Measurements from ENCODE around the gene DIP2A.

Gene DIP2A

GRCh38 chr21:46492851-46493250 is 34.2 kb downstream of the DIP2A start:
- peaks cover 2% of the 10 kb centered on the region for H3K9me3 ChIP-seq (ENCODE audit: insufficient read depth, low read depth, low read length)
- H3K4me3 ChIP-seq (ENCODE audit: low read depth, low read length): no peak overlapping the region
- H2BK12ac ChIP-seq (ENCODE audit: low read length): no peak overlapping the region
- H3K79me2 ChIP-seq (ENCODE audit: control insufficient read depth, insufficient read depth, low read length, poor library complexity): no peaks in the 10 kb centered on the region
- H3K14ac ChIP-seq (ENCODE audit: low read length): no peak overlapping the region
- no peak overlapping the region for H3K9ac ChIP-seq (ENCODE audit: low read length)
- H2AK5ac ChIP-seq (ENCODE audit: low read length): no peak overlapping the region
- H3K27me3 ChIP-seq (ENCODE audit: insufficient read depth, low read length): no peaks in the 10 kb centered on the region
- H3K79me1 ChIP-seq (ENCODE audit: low read length): no peaks in the 10 kb centered on the region
- no peak overlapping the region for H3K18ac ChIP-seq (ENCODE audit: low read length)
- no peak overlapping the region for H3K4ac ChIP-seq (ENCODE audit: low read depth, low read length)
- no peak overlapping the region for H3K23ac ChIP-seq (ENCODE audit: low read length)
- no CpG with 5 or more reads among the region's 5 CpGs for WGBS (ENCODE audit: extremely low coverage, insufficient coverage, insufficient read length)
- H3K4me1 ChIP-seq (ENCODE audit: control insufficient read depth in 1 of 2, insufficient read depth in 2 of 2, low read length in 2 of 2): no peaks in the 10 kb centered on the region
- no peak overlapping the region for H4K12ac ChIP-seq (ENCODE audit: low read depth, low read length)
- no peak overlapping the region for H3K4me2 ChIP-seq (ENCODE audit: low read length)
- no peak overlapping the region for H4K8ac ChIP-seq (ENCODE audit: low read depth, low read length)
- peaks cover 14 to 18% of the 10 kb centered on the region in 2 experiments for H3K36me3 ChIP-seq (ENCODE audit: control insufficient read depth in 1 of 2, insufficient read depth in 2 of 2, low read length in 2 of 2)
- H2BK120ac ChIP-seq (ENCODE audit: insufficient read depth, low read length, poor library complexity): no peak overlapping the region
- H3K27ac ChIP-seq (ENCODE audit: low read depth, low read length): no peak overlapping the region
- DNase-seq: peak; percentile 77 to 78
- H2BK5ac ChIP-seq (ENCODE audit: low read depth, low read length, poor library complexity): no peak overlapping the region
- no peak overlapping the region for H2AFZ ChIP-seq (ENCODE audit: insufficient read depth, low read length, poor library complexity)
- H4K91ac ChIP-seq (ENCODE audit: low read depth, low read length): no peak overlapping the region

GRCh38 chr21:46493828-46494227 is 35.1 kb downstream of the DIP2A start:
- Histone ChIP-seq H3K9me3 (ENCODE audit: insufficient read depth, low read depth, low read length) (peaks cover 2% of the 10 kb centered on the region), H3K4me3 (ENCODE audit: low read depth, low read length) (no peak overlapping the region), H3K27me3 (ENCODE audit: insufficient read depth, low read length) (no peaks in the 10 kb centered on the region), H3K14ac (ENCODE audit: low read length) (no peak overlapping the region), H3K79me1 (ENCODE audit: low read length) (no peaks in the 10 kb centered on the region), H2AFZ (ENCODE audit: insufficient read depth, low read length, poor library complexity) (no peak overlapping the region), H2BK12ac (ENCODE audit: low read length) (no peak overlapping the region), H3K27ac (ENCODE audit: low read depth, low read length) (no peak overlapping the region), H3K23ac (ENCODE audit: low read length) (no peak overlapping the region), H2AK5ac (ENCODE audit: low read length) (no peak overlapping the region), H3K36me3 (ENCODE audit: control insufficient read depth in 1 of 2, insufficient read depth in 2 of 2, low read length in 2 of 2) (peaks cover 24 to 28% of the 10 kb centered on the region in 2 experiments), H3K4ac (ENCODE audit: low read depth, low read length) (no peak overlapping the region), H3K9ac (ENCODE audit: low read length) (no peak overlapping the region), H3K4me1 (ENCODE audit: control insufficient read depth in 1 of 2, insufficient read depth in 2 of 2, low read length in 2 of 2) (no peaks in the 10 kb centered on the region), H4K91ac (ENCODE audit: low read depth, low read length) (no peak overlapping the region), H4K8ac (ENCODE audit: low read depth, low read length) (no peak overlapping the region), H2BK120ac (ENCODE audit: insufficient read depth, low read length, poor library complexity) (no peak overlapping the region), H4K12ac (ENCODE audit: low read depth, low read length) (no peak overlapping the region), H2BK5ac (ENCODE audit: low read depth, low read length, poor library complexity) (no peak overlapping the region), H3K79me2 (ENCODE audit: control insufficient read depth, insufficient read depth, low read length, poor library complexity) (no peaks in the 10 kb centered on the region), H3K4me2 (ENCODE audit: low read length) (no peak overlapping the region), H3K18ac (ENCODE audit: low read length) (no peak overlapping the region)
- no CpG with 5 or more reads among the region's 6 CpGs for WGBS (ENCODE audit: extremely low coverage, insufficient coverage, insufficient read length)
- no peak for DNase-seq

GRCh38 chr21:46498335-46499050 is 39.8 kb downstream of the DIP2A start:
- Histone ChIP-seq H2AFZ (ENCODE audit: insufficient read depth, low read length, poor library complexity) (no peak overlapping the region), H3K79me1 (ENCODE audit: low read length) (no peaks in the 10 kb centered on the region), H4K12ac (ENCODE audit: low read depth, low read length) (no peak overlapping the region), H3K36me3 (ENCODE audit: control insufficient read depth in 1 of 2, insufficient read depth in 2 of 2, low read length in 2 of 2) (peaks cover 25 to 27% of the 10 kb centered on the region in 2 experiments), H4K91ac (ENCODE audit: low read depth, low read length) (no peak overlapping the region), H2AK5ac (ENCODE audit: low read length) (no peak overlapping the region), H3K79me2 (ENCODE audit: control insufficient read depth, insufficient read depth, low read length, poor library complexity) (no peaks in the 10 kb centered on the region), H4K8ac (ENCODE audit: low read depth, low read length) (no peak overlapping the region), H3K9me3 (ENCODE audit: insufficient read depth, low read depth, low read length) (no peaks in the 10 kb centered on the region), H2BK120ac (ENCODE audit: insufficient read depth, low read length, poor library complexity) (no peak overlapping the region), H3K23ac (ENCODE audit: low read length) (no peak overlapping the region), H3K4me1 (ENCODE audit: control insufficient read depth in 1 of 2, insufficient read depth in 2 of 2, low read length in 2 of 2) (no peaks in the 10 kb centered on the region), H3K4me2 (ENCODE audit: low read length) (no peak overlapping the region), H3K9ac (ENCODE audit: low read length) (no peak overlapping the region), H3K27ac (ENCODE audit: low read depth, low read length) (no peak overlapping the region), H2BK12ac (ENCODE audit: low read length) (no peak overlapping the region), H3K4me3 (ENCODE audit: low read depth, low read length) (peak overlapping the region; percentile 25), H3K27me3 (ENCODE audit: insufficient read depth, low read length) (no peaks in the 10 kb centered on the region), H3K4ac (ENCODE audit: low read depth, low read length) (no peak overlapping the region), H2BK5ac (ENCODE audit: low read depth, low read length, poor library complexity) (no peak overlapping the region), H3K14ac (ENCODE audit: low read length) (no peak overlapping the region), H3K18ac (ENCODE audit: low read length) (no peak overlapping the region)
- no CpG with 5 or more reads among the region's 26 CpGs for whole genome bisulfite sequencing (ENCODE audit: extremely low coverage, insufficient coverage, insufficient read length)
- DNase-seq: peak; percentile 76 to 85

- DNase-seq: no peak
- no peak overlapping the region for H3K14ac ChIP-seq (ENCODE audit: low read length)
- no peak overlapping the region for H2BK5ac ChIP-seq (ENCODE audit: low read depth, low read length, poor library complexity)
- H3K4me3 ChIP-seq (ENCODE audit: low read depth, low read length): no peak overlapping the region
- no peaks in the 10 kb centered on the region for H3K4me1 ChIP-seq (ENCODE audit: control insufficient read depth in 1 of 2, insufficient read depth in 2 of 2, low read length in 2 of 2)
- H2BK12ac ChIP-seq (ENCODE audit: low read length): no peak overlapping the region
- no peak overlapping the region for H3K27ac ChIP-seq (ENCODE audit: low read depth, low read length)
- H4K12ac ChIP-seq (ENCODE audit: low read depth, low read length): no peak overlapping the region
- H2AK5ac ChIP-seq (ENCODE audit: low read length): no peak overlapping the region
- no peaks in the 10 kb centered on the region for H3K79me1 ChIP-seq (ENCODE audit: low read length)
- no peak overlapping the region for H4K8ac ChIP-seq (ENCODE audit: low read depth, low read length)
- WGBS (ENCODE audit: extremely low coverage, insufficient coverage, insufficient read length): no CpG with 5 or more reads among the region's 3 CpGs
- H2AFZ ChIP-seq (ENCODE audit: insufficient read depth, low read length, poor library complexity): no peak overlapping the region
- H4K91ac ChIP-seq (ENCODE audit: low read depth, low read length): no peak overlapping the region
- H3K27me3 ChIP-seq (ENCODE audit: insufficient read depth, low read length): no peaks in the 10 kb centered on the region
- H3K4ac ChIP-seq (ENCODE audit: low read depth, low read length): no peak overlapping the region
- H3K4me2 ChIP-seq (ENCODE audit: low read length): no peak overlapping the region
- H3K18ac ChIP-seq (ENCODE audit: low read length): no peak overlapping the region
- peaks cover 2% of the 10 kb centered on the region for H3K9me3 ChIP-seq (ENCODE audit: insufficient read depth, low read depth, low read length)
- H3K36me3 ChIP-seq (ENCODE audit: control insufficient read depth in 1 of 2, insufficient read depth in 2 of 2, low read length in 2 of 2): peaks cover 30 to 38% of the 10 kb centered on the region in 2 experiments
- H3K23ac ChIP-seq (ENCODE audit: low read length): no peak overlapping the region
- H2BK120ac ChIP-seq (ENCODE audit: insufficient read depth, low read length, poor library complexity): no peak overlapping the region
- no peaks in the 10 kb centered on the region for H3K79me2 ChIP-seq (ENCODE audit: control insufficient read depth, insufficient read depth, low read length, poor library complexity)
- H3K9ac ChIP-seq (ENCODE audit: low read length): no peak overlapping the region
Measured at GRCh38 chr21:46500224-46500861, 41.7 kb downstream of the DIP2A start.

Measured in trophoblast cell (in vitro differentiated cells and primary cell).